ENCODE results near the gene SPOCK2.

SPOCK2 gene

DNA sequence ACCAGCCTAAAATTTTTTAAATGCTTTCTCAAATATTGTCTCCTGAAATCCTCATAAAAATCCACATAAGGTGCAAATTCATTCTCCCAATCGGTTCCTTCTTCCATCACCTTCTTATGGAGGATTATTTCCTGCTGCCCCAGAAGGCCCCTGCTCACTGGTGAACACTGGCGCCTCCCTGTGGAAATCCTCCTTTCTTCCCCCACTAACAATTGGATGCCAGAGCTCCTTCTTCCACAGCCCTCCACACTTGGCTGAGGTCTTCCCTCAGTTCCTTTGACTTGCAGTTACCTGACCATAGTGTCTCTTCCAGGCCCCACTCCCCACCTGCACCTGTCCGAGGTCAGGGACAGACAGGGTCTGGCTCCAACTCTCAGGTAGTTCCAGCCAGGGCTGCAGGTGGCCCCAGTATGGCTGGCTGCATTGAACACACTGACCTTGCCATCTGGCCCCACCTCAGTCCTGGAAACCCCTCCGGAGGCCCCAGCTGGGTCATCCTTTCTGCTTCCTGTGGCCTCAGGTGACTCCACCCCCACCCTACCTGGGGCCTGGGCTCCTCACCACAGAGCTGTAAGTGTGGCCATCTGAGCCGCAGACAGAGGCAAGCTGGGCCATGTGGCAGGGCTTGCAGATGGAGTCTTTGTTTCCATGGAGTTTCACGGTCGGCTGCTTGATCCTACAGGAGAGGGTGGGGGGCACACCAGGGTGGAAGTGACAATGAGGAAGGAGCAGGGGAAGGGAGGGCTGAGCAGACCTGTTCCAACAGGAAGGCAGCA, 18.4 kb downstream of the SPOCK2 start:
- no peak for DNase-seq

GRCh38 chr10:72068901-72069446, 19.4 kb downstream of the SPOCK2 start:
- DNase-seq: no peak

DNA sequence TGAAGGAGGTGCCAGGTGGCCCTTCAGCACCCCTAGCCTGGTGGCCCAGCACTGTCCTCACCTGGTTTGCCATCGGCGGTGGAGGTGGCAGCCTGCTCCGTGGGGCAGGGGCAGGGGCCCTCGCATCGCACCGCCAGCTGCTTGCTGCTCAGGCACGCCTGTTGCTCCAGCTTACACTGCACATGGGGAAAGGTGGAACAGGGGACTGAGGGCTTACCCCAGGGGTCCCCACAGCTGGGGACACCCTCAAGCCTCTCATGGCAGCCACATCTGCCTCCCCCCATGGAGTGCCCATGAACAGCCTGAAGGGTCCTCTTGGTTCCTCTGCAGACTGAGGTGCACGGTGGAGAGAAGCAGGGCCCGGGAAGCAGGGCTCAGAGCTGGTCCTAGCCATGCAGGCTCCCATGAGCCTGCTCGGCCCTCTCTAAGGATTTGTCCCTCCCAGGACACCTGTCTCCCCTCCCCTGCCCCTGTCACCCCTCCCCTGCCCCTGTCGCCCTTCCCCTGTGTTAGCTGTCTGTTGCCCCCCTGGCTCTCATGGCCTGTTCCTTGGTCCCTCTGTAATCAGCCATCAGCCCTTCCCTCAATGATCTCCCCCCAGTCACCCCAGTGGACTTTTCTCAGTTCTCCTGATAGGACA, 20.1 kb downstream of the SPOCK2 start:
- no peak for DNase-seq

DNA sequence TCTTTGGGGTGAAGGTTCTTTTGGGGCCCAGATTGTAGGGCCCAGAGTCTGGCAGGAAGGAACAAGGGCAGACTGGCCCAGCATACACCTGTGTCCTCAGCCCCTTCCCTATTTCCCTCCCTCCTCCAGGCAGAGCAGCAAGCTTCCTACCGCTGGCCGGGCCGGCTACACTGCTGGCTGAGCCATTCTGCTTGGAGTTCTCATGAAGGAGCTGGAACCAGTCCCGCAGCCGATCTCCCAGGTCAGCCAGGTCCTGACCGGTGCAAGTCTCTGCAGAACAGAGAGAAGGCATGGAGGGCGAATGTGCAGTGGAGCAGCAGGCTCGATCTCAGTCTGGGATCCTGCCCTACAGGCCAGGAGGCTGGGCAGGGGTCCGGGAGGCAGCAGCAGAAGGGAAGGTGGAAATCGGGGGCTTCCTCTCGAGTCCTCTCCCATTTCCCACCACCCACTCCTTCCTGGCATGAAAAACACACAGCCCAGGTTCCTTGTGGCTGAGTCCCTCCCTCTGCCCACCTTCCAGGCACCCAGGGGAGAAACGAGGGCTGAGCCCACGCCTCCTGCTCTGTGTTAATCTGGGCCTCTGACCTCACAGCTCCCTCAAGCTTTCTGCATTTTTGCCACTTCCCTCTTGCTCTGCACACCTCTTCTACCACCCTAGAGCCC, 20.8 kb downstream of the SPOCK2 start:
- no peak for DNase-seq

- DNase-seq: no peak
These were observed 21.8 kb downstream of the SPOCK2 start for GRCh38 chr10:72066318-72067284.

DNA sequence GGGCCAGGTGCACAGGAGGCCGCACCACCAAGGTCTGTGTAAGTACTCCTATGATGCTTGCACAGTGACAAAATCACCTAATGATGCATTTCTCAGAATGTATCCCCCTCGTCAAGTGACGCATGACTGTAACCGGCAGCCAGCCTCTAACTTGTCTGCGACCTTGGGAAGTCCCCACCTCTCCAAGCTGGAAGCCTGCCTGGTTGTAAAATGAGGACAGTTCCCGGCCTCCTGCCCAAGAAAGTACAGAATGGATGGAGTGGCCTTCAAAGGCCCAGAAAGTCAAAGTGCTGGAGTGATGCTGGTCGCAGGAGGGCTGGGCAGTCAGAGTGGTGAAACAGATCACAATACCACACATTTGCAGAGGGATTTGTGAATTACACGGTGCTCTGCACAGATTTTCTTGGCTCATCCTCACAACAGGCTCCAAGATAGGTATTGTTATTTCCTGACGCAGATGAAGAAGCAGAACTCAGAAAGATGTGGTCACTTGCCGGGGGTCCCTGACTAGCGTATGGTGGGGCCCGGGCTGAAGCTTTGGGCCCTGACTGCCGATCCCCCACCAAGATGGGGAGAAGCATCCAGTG, 22.8 kb downstream of the SPOCK2 start:
- no peak for DNase-seq

DNA sequence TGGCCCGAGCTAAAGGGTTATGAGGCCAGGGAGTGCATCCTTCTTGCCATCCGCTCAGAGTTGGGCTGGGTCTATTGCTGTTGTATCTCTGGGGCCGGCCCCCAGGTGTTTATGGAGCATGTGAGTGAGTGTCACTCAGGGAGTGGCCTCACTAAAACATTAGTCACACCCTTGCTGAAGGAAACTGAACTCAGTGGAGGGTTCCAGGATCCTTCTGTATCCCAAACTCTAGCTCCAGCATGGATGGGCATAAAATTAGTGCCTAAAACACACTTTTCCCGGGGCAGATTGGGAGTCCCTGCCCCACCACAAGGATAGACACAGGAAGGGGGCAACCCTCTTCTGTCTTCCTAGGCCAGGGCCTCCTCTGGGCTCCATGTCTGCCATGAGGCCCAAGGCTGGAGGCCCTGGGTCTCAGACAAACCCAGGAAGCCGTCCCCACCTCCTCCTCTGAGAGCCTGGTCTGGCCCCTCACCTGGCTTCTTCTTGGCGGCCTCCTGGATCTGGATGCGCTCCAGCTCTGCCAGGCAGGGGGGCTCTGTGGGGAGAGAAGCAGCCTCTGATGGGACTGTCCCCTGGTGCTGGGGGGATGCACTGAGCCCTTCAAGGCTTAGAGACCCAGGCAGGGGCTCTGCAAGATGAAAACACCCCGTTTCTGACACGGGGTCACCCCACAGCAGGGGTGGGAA, 24.5 kb downstream of the SPOCK2 start:
- DNase-seq: no peak

DNA sequence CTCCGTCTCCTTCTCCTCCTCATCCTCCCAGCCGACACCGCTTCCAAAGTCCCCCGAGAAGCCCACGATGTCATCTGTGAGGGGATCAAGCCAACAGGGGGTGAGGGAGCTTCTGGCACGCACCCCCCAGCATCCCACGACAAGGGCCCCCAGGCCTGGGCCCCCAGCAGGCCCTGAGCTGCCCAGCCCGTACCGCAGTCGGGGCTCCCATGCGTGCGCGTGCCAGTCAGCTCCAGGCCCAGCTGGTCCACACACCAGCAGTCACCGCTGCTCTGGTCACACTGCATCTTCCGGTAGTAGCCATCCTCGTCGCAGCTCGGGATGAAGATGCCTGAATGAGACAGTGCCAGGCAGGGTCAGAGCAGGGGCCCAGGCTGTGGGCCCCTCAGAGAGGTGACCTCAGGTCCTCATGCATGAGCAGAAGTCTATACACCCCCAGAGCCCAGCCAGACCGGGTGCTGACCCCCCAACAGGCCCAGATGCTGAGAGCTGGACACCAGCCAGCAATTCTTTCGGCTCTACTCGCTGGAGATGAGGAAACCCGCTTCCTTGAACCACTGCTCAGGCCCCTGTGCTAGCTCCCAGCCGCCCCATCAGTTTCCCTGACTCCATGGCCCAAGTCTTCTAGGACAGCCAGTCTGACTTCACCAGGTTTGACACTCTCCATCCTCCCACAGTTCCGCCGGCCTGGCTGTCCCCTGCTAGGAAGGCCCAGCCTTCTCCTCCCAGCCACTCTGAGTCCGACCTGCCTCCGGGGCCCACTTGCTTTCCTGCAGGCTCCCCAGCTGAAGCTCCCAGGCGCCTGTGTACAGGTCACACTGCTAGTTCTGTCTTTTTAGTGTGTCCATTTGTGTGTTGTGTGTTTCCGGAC, 25.3 kb downstream of the SPOCK2 start:
- DNase-seq: no peak

- DNase-seq: no peak
These were observed 26.0 kb downstream of the SPOCK2 start for GRCh38 chr10:72062382-72062781.

- no peak for DNase-seq
These were observed 26.4 kb downstream of the SPOCK2 start for GRCh38 chr10:72061930-72062329.

- DNase-seq: no peak
These were observed 26.9 kb downstream of the SPOCK2 start for GRCh38 chr10:72061491-72061890.

DNA sequence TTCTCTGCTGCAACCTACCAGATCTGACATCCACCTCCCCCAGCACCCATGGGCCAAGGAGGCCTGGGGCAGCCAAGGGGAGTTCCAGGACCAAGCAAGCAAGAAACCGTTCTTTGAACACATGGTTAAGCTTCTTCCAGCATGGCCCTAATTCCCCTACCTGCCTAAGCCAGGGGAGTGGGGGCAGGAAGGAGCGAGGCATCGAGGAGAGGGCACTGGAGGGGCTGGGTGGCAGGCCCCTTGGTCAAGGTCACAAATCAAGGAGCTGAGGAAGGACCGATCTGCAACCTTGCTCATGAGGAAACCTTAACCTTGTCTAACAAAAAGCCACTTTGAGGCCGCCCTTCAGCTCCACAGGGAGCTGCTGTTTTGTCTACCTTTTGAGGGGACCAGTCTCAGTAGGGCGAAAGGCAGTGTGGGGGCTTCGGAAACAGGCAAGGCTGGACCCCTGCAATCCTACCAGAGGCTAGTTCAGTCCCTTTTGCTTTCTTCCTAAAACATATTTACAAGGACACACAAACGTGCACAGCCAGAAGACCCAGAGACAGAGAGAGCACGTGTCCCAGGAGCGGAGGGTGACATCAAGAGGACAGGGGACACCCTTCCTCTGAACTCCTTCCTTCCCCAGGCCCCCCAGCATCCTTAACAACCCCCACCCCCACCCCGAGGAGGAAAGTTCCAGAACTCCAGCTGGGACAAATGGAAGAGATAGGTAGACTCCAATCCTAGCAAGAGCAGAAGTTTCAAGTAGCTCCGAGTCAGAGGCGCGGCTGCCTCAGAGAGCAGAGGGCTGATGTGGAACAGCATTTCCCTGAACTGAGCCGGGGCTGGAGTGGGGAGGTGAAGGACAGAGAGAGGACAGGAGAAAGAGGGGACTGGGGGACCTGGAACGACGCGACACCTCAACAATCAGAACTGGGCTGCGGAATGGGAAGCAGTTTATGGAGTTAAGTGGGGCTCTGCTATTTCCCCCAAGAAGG, 28.2 kb downstream of the SPOCK2 start:
- no peak for DNase-seq

GRCh38 chr10:72058989-72059842, 29.1 kb downstream of the SPOCK2 start:
- no peak for DNase-seq

GRCh38 chr10:72058347-72058898, 29.9 kb downstream of the SPOCK2 start:
- DNase-seq: no peak

DNA sequence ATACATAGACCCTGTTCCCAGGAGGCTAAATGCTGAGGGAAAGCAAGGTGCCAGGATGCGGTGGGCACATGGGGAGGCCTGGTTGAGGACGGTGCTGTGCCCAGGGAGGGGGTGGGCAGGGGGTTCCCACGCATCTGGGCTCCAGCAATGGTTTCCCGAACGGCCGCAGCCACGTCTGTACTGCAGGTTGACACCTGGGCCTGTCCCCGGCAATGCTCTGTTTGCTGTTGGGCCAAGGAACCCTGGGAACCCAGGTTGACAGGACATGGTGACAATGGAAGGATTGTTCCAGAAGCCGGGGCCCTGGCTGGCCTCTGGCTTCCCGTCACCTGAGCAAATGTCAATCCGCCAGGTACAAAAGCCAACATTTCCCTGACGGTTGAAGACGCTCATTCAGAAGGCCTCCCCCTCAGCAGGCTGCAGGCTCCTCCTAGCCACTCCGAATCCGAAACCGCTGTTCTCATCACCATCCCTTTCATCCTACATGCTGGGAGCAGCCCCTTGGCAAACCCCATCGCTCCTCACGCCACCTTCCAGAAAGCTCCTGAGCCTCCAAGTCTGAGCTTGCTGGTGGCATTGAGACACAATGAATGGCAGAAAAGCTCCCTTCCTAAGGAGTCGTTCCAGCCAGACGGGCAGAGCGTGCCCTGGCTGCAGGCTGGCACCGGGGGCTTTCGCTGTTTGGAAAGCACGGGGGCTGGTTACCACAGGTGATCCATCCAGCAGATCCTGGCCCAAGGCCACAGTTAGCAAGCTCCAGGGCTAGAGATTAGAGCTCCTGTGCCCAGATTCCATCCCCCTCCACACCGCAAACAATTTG, 31.2 kb downstream of the SPOCK2 start:
- DNase-seq: no peak

GRCh38 chr10:72056113-72056512, 32.2 kb downstream of the SPOCK2 start:
- DNase-seq: no peak

DNA sequence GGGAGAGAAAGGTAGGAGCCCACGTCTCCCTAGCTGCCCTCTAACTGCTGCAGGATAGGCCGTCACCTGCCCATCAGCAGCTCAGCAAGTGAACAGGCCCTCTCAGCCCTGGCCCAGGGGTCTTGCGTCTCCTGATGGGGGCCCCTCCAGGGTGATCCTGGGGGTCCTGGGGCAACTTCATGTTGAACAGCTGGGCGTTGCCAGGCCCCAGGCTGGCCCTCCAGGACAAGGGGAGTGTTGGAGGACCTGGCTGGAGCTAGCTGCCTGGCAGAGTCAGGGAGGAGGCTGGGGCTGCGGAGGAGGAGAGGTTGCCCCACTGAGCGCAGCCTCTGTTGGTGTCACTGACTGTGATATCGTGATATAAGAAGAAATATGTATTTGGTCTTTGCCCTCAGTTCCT, 34.7 kb downstream of the SPOCK2 start:
- no peak for DNase-seq

All from activated CD4-positive, alpha-beta T cell treated with anti-CD3 and anti-CD28 coated beads, Interleukin-2, amount 50 U/mL, for 16 hours (primary cell).